ENCODE measurements around the gene DNAH8.
"Not testable (repeated sequence)": the region's sequence is repeated elsewhere in the genome, so short reads cannot be mapped to it uniquely, and the experiment has no call there.

DNAH8 gene

GRCh38 chr6:38915205-38915925, 200.3 kb downstream of the DNAH8 start:
- H3K4me3 ChIP-seq (replicated peaks; ENCODE audit: low read depth, low read length): no peak overlapping the region
- no peak for TF ChIP-seq CTCF (IDR thresholded peaks at IDR 0.05; ENCODE audit: low read length, missing control alignments)
- no peak for DNase-seq (ENCODE audit: low read depth)

GRCh38 chr6:38921540-38921939, 206.4 kb downstream of the DNAH8 start:
- H3K4me3 ChIP-seq (replicated peaks; ENCODE audit: low read depth, low read length); DNase-seq (ENCODE audit: low read depth): not testable (repeated sequence)

- no peak overlapping the region for H3K4me3 ChIP-seq (replicated peaks; ENCODE audit: low read depth, low read length)
- no peak for TF ChIP-seq CTCF (IDR thresholded peaks at IDR 0.05; ENCODE audit: low read length, missing control alignments)
- no peak for DNase-seq (ENCODE audit: low read depth)
Observed at GRCh38 chr6:38924791-38925509, 209.8 kb downstream of the DNAH8 start.

GRCh38 chr6:38929560-38929959, 214.4 kb downstream of the DNAH8 start:
- TF ChIP-seq CTCF (IDR thresholded peaks at IDR 0.05; ENCODE audit: low read length, missing control alignments): no peak
- no peak for DNase-seq (ENCODE audit: low read depth)
- no peak overlapping the region for H3K4me3 ChIP-seq (replicated peaks; ENCODE audit: low read depth, low read length)

GRCh38 chr6:38933426-38933825, 218.3 kb downstream of the DNAH8 start:
- peak; percentile 7 for DNase-seq (ENCODE audit: low read depth)
- peak; percentile 26 for TF ChIP-seq CTCF (IDR thresholded peaks at IDR 0.05; ENCODE audit: low read length, missing control alignments)

GRCh38 chr6:38935051-38935450, 219.9 kb downstream of the DNAH8 start:
- H3K4me3 ChIP-seq (replicated peaks; ENCODE audit: low read depth, low read length): no peak overlapping the region
- TF ChIP-seq CTCF (IDR thresholded peaks at IDR 0.05; ENCODE audit: low read length, missing control alignments): no peak
- DNase-seq (ENCODE audit: low read depth): peak; percentile 1

More at GRCh38 chr6:38933426-38933825, 218.3 kb downstream of the DNAH8 start:
- no peak overlapping the region for H3K4me3 ChIP-seq (replicated peaks; ENCODE audit: low read depth, low read length)

GRCh38 chr6:38937839-38938613, 222.9 kb downstream of the DNAH8 start:
- no peak for TF ChIP-seq CTCF (IDR thresholded peaks at IDR 0.05; ENCODE audit: low read length, missing control alignments)
- no peak overlapping the region for H3K4me3 ChIP-seq (replicated peaks; ENCODE audit: low read depth, low read length)
- DNase-seq (ENCODE audit: low read depth): no peak
